NOMO-1 treated with dmso at 0.1 percent for 144 hours (cell line): ENCODE results near the gene DYNC1I1.
A peak's percentile ranks its signal among the peaks of the same experiment; 100 is the strongest.

ENCODE experiments used
- DNase-seq: peaks from one replicate; lab custom pipeline; 2025; ENCODE audit not compliant: unreplicated experiment; lab: John Stamatoyannopoulos, UW

Gene DYNC1I1

GRCh38 chr7:95847061-95847460 lies 74.7 kb downstream of the DYNC1I1 start:
- no peak for DNase-seq

DNA sequence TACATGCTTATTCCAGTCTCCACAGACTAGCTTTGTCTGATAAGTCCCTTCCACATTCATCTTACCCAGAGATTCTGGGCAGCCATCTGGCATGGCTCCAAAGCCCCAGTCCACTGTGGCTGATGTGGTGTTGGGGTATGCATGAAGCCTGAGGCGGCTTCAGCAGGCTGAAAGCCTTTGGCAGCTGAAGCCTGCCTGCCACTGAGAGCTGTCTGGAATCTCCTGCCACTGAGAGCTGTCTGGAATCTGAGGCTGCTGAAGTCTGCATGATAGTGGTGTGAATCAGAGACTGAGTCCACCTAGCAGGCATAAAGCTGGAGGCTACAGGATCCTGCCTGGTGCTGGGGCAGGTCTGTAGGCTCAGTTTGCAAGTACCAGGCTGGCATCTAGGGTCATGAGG lies 87.1 kb downstream of the DYNC1I1 start:
- no peak for DNase-seq

DNA sequence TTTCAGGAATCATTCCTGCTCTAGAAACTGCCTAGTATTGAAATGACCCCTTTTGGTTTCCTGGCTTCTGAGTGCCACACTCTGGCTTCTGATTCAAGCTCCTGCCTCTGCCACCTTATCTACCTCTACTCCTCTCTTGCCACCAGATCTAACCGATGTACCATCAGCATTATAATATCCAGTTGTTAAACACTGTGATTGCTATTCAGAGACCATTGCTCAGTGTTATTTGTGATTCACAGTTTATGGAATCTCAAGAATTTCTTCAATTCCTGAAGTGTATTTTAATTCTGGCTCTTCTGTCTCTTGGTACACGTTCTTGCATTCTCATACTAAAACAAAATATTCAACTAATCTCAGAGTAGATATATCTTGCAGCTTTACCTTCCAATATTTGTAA lies 88.7 kb downstream of the DYNC1I1 start:
- DNase-seq, result no peak

- DNase-seq, result no peak
Measured at GRCh38 chr7:95863623-95864022, 91.3 kb downstream of the DYNC1I1 start.

GRCh38 chr7:95865716-95866371 lies 93.5 kb downstream of the DYNC1I1 start:
- no peak for DNase-seq

DNA sequence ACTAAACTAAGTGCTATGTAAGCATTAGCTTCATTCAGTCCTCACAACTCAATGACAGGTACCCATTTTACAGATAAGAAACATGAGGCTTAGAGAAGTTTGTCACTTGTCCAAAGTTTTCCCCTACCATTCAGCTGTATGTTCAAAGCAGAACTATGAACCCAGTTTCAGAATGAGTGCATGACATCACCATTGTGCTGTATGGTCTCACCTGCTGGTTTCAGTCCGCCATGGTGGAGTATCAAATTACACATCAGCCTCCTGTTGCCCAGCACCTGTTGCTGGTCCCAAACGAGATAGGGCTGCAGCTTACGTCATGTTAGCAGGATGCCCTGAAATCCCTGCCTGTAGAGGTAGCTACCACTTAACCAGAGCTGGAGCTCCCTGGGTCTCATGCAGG lies 95.0 kb downstream of the DYNC1I1 start:
- DNase-seq, result no peak

DNA sequence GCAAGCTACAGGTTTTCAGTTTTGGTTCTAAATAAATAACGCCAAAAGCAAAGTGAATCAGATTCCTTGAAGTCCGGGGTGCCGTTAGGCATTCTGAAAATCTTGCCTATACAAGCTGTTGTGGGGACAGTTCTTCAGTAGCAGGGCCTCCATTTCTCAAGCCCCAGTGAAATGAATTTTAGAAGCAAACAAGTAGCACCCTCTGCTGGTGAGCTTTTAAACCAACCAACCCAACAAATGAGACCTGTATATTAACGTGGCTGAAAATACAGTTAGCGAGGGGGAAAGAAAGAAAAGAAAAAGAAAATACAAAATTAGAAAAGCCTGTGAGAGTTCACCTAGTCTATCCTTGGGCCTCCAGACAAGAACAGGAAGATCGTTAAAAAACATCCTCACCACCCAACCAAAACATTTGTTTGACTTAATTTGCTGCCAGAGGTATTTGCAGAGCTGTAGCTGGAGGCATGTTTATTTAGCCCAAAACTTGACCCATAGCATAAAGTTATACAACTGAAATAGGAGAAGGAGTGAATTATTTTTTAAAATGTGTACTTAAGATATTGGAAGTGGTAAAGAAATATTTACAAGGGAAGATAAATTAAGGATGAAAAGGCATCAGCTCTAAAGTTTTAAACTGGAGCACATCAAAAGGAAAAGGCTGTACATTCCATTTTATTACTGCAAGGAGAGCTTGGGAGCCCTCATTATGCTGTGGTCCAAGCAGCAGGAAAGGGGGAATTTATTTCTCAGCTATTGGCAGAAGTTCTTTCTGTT lies 98.9 kb downstream of the DYNC1I1 start:
- DNase-seq, result peak; percentile 13

GRCh38 chr7:95871896-95872295 lies 99.5 kb downstream of the DYNC1I1 start:
- DNase-seq, result no peak

- no peak for DNase-seq
Measured at GRCh38 chr7:95874129-95874528, 101.8 kb downstream of the DYNC1I1 start.

DNA sequence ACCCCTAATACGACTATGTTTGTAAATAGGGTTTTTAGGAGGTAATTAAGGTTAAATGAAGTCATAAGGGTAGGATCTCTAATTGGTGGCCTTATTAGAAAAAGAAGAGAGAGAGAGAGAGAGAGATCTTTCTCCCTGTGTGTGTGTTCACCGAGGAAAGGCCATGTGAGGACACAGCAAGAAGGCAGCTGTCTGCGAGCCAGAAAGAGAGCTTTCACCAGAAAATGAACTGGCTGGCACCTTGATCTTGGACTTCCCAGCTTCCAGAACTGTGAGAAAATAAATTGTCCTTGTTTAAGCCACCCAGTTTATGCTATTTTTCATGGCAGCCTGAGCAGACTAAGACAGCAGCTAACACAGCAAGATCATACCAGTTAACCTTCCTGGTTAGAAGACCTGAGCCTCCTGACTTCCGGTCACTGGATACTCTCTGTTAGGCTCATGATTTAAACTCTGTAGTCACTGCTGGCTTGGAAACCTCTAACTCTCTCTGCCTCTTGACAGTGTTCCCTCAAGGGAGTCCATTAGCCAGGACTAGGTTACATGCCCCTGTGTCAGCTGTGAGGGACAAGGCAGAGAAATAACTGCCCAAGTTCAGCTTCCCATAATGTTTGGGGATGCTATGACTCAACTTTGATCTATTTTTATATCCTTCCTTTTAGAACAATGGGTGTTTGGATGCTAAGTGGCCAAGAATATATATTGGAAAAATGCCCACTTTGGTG lies 102.3 kb downstream of the DYNC1I1 start:
- DNase-seq, result no peak

GRCh38 chr7:95875519-95875918 lies 103.2 kb downstream of the DYNC1I1 start:
- no peak for DNase-seq

DNA sequence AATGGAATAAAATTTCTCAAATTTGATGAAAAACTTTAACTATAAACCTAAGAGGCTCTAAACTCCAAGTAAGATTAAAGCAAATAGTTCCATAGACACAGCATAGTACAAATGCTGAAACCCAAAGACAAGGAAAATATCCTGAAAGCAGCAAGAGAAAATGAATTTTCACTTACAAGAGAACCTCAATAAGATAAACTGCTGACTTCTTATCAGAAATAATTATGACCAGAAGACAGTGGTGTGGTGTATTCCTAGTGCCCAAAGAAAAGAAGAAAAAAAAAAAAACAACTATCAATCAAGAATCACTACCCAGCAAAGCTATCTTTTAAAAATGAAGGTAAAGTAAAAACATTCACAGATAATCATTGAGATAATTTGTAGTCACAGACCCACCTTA lies 106.3 kb downstream of the DYNC1I1 start:
- DNase-seq, result no peak

DNA sequence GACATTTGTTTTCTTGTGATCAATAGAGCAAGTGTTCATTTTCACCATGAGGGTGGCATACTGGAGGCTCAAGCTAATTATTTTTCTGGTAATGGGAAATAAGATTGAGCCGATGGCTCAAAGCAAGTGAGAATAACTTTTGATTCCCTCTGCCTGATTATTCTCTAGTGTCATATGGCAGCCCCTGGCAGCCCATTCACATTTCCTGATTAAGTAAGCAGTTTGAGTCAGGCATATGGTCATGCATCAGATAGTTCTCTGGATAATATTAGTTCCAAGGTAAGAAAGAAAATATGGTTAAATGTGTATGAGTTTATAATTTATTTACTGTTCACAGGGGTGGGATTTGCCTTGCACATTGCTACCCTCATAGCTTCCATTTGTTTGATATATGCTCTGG lies 109.2 kb downstream of the DYNC1I1 start:
- no peak for DNase-seq

DNA sequence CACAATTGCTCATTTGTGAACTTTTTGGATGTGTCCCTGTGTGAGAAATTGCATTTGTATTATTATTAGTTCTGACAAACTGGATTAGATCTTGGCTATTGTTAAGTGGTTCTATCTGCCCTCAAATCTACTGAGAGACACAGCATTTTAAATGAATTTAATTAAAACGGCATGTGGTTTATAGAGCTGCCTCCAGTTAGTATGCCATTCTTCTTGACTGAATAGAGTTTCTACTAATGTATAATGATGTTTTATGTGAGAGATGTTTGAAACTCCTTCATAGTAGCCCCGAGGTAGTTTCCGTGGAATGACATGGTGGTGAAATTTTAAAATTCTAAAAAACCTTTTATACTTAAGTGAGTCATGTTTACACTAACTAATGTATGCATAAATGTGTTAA lies 110.9 kb downstream of the DYNC1I1 start:
- no peak for DNase-seq

- DNase-seq, result peak; percentile 51
Measured at GRCh38 chr7:95886501-95887090, 114.2 kb downstream of the DYNC1I1 start.

- DNase-seq, result no peak
Measured at GRCh38 chr7:95893484-95893883, 121.1 kb downstream of the DYNC1I1 start.

DNA sequence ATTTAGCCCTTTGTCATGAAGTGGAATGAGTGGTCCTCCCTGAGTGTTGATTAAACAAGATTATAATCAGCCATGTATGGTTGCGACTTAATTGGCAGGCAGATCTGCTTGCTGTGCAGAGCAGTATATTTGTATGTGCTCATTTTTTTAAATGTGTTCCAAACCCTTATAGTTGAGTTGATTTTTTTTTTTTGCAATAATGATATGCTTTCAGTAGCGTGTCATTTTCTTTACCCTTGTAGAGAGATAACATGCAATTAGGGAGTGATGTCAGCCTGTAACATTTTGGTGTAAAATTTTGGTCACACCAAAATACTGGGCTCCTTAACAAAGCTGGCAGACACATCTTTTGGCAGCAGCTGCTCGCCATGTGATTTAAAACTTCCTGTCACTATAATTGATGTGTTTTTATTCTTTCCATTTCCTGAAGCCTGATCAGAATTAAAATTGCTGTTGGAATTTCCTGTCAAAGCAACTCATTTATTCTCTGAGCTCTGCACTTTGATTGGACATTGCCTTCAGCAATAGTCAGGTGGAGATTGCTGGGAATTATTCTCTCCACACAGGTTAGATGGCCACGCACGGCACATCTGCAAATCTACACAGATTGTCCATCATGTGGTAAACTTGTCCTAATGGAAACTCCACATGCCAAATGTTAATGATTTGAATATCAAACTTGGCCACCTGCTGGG lies 125.3 kb downstream of the DYNC1I1 start:
- no peak for DNase-seq

GRCh38 chr7:95899919-95900513 lies 127.7 kb downstream of the DYNC1I1 start:
- peak; percentile 92 for DNase-seq

DNA sequence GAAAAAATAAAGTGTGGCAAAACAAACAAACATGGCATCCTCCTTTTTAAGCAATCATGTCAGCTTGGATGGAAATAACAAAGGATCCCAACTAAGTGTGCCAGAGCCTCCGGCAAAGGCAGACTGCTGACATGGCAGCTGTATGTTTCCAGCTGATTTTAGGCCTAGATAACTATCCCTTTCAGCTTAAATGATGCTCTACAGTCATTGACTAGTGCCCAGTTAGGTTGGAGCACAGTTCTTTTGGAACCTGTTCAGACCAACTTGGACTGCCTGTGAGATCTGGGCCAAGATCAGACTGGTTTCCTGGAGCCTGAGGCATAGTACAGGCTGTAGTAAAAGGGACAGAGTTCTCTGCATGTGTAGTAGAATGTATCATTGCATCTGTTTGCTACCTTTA lies 128.7 kb downstream of the DYNC1I1 start:
- no peak for DNase-seq

DNA sequence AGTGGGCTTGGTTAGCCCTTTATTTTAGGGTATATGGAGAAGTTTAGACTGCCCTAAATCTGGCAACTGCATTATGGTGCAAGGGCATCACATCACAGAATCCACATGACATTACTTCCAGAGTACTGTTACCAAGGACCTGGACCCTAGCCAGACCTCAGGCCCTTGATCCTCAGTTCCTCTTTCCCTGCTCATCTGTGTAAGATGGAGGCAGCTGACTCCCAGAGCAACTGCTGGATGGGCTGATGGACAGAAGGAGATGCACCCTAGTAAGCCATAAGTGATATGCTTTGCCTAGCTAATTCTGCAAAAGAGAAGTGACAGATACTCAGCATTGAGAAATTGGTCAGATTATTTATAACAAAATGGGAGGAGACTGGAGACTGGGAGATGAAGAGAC lies 131.7 kb downstream of the DYNC1I1 start:
- DNase-seq, result peak; percentile 68

- DNase-seq, result no peak
Measured at GRCh38 chr7:95905167-95905566, 132.8 kb downstream of the DYNC1I1 start.
